Raji (cell line): ENCODE measurements around the gene CENPL.

Experiments used
- POLR2A ChIP-seq: IDR thresholded peaks from 2 replicates; pipeline ENCODE4 v1.6.1; 2011; ENCODE audit warnings: low read depth, low read length, control low read depth; ENCODE audit not compliant: insufficient read depth

Gene CENPL, protein sequence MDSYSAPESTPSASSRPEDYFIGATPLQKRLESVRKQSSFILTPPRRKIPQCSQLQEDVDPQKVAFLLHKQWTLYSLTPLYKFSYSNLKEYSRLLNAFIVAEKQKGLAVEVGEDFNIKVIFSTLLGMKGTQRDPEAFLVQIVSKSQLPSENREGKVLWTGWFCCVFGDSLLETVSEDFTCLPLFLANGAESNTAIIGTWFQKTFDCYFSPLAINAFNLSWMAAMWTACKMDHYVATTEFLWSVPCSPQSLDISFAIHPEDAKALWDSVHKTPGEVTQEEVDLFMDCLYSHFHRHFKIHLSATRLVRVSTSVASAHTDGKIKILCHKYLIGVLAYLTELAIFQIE

GRCh38 chr1:173824315-173825081 is at the start of gene CENPL, which contains the start of gene DARS2:
Gene CENPL, minus strand, starts transcription at chr1:173824883. Its CDS starts 13,584 bp downstream, at chr1:173811299.
Gene DARS2, plus strand, starts transcription at chr1:173824673. Its CDS starts 557 bp downstream, at chr1:173825230.
- peak; percentile 78 for TF ChIP-seq POLR2A

DNA sequence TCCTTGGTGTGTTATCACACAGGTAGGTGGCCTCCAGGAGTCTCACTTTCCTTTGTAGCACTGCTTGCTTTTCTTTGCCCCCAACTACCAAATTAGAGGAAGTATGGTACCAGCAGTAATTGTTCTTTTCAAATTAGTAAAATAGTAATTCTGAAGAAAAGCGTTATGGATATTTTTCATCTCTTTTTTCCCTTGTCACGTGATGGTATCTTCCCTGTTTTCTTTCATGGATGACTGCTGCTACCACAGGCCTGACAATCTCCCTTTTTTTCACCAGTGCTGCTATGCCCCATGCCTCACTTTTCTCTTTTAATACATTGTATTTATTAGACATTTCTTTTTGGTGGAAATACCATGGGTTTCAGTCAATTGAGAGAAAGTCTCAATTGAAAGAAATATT is 46.8 kb upstream of the CENPL start:
- no peak for TF ChIP-seq POLR2A

- TF ChIP-seq POLR2A: no peak
Measured at GRCh38 chr1:173871091-173871490, 46.4 kb upstream of the CENPL start.

DNA sequence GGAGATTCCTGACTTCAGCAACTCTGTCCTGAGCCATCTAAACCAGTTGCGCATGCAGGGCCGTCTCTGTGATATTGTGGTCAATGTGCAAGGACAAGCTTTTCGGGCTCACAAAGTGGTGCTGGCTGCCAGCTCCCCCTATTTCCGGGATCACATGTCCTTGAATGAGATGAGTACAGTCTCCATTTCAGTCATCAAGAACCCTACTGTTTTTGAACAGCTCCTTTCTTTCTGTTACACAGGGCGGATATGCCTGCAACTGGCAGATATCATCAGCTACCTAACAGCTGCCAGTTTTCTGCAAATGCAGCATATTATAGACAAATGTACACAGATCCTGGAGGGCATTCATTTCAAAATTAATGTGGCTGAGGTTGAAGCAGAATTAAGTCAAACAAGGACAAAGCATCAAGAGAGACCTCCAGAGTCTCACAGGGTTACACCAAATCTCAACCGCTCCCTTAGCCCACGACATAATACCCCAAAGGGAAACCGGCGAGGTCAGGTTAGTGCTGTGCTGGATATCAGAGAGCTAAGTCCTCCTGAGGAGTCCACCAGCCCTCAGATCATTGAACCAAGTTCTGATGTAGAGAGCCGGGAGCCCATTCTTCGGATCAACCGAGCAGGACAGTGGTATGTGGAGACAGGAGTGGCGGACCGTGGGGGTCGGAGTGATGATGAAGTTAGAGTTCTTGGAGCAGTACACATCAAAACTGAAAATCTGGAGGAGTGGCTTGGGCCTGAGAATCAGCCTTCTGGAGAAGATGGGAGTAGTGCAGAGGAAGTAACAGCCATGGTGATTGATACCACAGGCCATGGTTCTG is 45.8 kb upstream of the CENPL start:
- TF ChIP-seq POLR2A: peak; percentile 59; the same call in 1 of the 2 replicates

DNA sequence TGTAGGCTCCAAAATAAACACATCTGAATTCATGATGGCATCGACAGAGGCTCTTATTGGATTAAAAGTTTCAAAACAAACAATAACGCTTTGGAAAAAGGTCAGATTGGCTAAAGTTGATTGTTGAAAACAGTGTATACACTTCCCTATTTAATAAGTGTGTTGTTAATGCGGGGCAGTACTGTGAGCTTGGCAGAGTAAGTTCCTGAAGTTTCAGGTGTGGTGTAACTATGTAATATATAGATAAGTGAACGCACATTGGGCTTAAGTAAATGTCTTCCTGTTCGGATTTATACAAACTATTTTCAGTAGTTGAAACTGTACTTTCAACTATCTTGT is 44.3 kb upstream of the CENPL start:
- TF ChIP-seq POLR2A: no peak

DNA sequence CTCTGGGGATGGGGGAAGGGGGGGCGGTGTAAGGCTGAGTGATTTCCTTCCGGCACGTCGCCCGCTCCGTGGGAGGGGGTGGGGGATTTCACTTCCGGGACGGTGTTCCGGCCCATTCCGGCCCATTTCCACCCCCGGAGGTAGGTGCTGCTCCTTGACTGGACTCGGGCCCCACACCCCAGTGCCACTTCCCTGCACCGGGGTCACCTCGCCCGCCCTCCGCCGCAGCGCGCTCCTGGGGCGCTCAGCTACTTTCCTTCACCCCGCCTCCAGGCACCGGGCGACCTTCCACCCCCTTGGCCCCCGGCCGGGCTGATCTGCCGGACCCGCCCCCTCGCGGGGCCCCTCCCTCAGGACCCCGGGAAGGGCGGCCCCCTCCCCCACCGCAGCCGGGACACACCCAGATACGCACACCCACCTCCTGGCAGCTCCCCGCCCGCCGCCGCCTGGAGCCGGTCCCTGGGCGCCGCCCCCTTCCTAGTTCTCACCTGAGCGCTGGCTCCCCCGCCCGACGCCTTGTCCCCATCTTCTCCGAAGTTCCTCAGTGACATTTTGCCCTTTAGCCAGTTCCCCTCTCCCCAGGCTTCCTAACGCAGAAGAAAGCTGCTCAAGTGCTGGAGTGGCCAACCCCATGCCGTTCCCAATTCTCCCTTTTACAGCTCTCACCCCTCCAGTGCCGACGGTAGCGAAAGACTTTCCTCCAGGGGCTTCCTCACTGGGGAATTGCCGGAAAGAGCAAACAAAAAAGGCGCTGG is 43.8 kb upstream of the CENPL start, which contains the start of gene ZBTB37:
Gene ZBTB37, plus strand, starts transcription at position 115 of the 755 bp plus-strand sequence. CDS start 1,846 bp downstream, outside the sequence.
- TF ChIP-seq POLR2A: peak; percentile 51; the same call in 1 of the 2 replicates

DNA sequence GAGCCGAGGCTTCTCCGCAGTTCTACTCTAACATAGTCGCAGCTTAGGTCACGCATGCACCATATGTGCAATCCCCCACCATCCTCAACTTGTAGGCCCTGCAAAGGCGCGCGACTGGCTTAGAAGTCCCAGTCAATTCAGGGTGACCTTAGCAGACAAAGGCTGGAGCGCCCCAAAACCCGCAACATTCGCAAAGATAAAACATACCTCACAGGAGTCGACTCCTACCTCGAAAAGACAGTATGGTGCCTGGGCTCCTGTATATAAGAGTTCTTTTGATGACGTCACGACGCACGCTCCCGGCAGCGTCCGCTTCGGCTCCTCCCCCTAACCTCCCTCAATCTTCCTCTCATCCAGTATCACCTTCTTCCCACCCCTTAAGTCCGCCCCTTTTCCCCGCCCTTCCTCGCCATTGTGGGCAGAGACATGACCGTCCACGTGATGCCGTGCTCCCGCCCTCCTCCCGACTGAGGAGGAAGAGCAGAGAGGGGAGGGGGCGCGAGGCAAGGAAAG is 43.1 kb upstream of the CENPL start, which contains the start of gene GAS5:
Gene GAS5, minus strand, starts transcription at position 237 of the 513 bp plus-strand sequence.
- TF ChIP-seq POLR2A: peak; percentile 100

DNA sequence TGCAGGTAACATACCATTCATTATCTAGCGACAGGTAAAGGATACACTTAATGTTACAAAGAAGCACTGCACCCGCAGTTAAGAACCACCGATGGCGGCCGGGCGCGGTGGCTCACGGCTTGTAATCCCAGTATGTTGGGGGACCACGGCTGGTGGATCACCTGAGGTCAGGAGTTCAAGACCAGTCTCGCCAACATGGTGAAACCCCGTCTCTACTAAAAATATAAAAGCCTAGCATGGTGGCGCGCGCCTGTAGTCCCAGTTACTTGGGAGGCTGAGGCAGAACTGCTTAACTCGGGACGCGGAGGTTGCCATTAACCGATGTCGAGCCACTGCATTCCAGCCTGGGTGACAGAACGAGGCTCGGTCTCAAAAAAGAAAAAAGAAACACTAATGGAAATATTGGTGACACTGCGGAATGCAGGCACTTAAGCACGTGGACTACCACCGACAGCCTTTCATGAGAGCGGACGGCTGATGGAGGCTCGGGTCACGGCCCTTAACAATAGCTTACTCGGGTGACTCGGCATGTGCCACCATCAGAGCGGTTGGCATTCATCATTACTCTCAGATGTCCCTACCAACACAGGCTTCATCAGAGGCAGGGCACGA is 42.6 kb upstream of the CENPL start:
- TF ChIP-seq POLR2A: no peak

DNA sequence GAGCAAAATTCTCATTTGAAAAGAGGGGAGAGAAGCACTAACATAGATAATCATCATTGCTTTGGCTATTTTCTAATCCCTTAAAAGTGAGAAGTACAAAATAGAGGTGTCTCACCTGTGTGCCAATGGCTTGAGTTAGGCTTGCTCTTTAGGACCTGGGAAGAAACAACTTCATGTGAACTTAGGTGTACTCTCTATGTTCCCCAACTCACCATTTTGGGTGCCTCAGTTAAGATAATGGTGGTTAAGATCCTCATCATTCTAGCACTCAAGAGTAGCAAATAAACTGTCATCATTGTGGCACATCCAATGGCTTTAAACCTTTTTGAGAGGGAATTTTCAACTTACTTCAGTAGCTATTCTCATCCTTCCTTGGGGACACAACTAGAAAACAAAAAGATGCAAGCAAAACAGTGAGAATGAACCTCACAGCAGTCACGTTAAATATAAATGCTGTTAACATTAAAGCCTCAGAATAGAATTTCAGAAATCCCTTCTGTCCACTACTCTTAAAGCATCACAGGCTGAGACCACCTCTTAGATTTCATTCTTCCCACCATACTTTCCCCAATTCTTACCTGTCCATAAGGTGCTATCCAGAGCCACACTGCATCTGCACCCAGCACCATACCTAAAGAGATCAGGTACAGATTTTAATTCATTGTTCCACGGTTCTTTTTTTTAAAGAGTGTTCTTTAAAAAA is 41.9 kb upstream of the CENPL start:
- peak; percentile 37; the same call in 1 of the 2 replicates for TF ChIP-seq POLR2A

DNA sequence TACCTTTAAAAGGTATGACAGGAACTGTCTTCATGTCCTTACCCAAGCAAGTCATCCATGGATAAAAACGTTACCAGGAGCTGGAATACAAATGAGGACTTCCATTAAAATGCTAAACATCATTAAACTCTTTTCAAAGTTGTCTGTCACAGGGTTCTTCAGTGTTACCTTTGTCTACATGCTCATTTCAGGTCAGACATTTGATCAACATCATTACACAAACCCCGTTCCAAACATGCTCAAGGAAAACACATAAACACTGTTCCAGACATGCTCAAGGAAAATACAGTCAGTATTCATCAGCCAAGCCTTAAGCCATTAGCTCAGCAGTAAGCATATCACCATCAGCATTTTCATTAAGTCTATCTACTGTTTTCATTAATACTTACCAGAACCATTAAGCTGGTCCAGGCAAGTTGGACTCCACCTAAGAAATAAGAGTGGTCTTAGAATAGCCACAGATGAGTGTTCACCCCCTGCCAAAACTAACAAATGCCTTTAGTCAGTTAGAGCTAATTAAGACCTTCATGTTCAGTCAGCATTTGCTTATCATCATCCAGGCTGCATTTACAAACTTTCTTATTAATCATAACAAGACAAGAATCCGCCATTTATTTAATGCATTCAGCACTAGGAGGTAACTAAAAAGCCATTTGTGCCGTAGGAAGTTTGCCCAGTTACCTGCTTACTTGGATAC is 40.9 kb upstream of the CENPL start:
- TF ChIP-seq POLR2A: peak; percentile 4; the same call in 1 of the 2 replicates

- TF ChIP-seq POLR2A: no peak
Measured at GRCh38 chr1:173864179-173864867, 39.6 kb upstream of the CENPL start.
